ENCODE measurements around the gene FAM118A.

The FAM118A gene

DNA sequence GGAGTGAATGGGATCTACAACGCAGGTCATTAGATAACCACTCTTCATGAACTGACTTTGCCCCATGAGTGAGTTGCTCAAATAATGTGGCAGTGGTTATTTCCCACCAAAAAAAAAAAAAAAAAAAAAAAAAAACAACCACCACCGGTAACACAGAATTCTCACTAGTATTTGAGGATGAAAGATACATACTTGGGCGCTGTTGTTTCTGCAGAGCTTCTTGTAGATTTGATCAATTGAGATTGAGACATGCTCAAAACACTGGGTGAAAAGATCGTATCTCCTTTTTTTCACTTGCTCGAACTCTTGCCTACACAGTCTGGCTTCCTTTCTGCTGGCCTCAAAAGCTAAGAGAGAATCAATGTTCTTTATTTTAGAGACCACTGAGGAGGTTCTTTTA, 44.1 kb downstream of the FAM118A start:
- Histone ChIP-seq H3K4me1 (ENCODE audit: insufficient read depth, low read length, poor library complexity, severe bottlenecking) (no peaks in the 10 kb centered on the region), H2AFZ (ENCODE audit: low read length) (no peak overlapping the region)

DNA sequence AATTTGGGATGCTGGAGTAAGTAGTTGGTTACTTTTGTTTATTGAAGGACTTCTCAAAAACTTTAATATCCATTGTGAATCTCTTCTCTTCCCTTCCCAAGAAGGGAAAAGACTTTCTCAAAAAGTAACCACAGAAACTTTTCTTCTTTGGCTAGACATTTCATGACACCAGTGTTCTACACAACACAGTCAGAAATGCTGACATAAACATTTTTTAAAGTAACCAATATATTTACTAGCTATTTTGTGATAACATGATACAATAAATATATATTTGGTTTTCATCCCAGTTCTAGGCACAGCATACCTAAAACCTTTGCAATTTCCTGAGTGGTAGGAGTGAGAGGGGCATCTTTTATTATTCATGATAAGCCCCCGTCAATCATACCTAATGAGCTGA, 47.8 kb downstream of the FAM118A start:
- TF ChIP-seq EZH2phosphoT487 (IDR thresholded peaks at IDR 0.05; ENCODE audit: borderline replicate concordance) = no peak
- TF ChIP-seq, protein P1, sequence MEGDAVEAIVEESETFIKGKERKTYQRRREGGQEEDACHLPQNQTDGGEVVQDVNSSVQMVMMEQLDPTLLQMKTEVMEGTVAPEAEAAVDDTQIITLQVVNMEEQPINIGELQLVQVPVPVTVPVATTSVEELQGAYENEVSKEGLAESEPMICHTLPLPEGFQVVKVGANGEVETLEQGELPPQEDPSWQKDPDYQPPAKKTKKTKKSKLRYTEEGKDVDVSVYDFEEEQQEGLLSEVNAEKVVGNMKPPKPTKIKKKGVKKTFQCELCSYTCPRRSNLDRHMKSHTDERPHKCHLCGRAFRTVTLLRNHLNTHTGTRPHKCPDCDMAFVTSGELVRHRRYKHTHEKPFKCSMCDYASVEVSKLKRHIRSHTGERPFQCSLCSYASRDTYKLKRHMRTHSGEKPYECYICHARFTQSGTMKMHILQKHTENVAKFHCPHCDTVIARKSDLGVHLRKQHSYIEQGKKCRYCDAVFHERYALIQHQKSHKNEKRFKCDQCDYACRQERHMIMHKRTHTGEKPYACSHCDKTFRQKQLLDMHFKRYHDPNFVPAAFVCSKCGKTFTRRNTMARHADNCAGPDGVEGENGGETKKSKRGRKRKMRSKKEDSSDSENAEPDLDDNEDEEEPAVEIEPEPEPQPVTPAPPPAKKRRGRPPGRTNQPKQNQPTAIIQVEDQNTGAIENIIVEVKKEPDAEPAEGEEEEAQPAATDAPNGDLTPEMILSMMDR (conservative IDR thresholded peaks at IDR 0.05; ENCODE audit: low read length) = no peak
- no peaks in the 10 kb centered on the region for H3F3A ChIP-seq (ENCODE audit: low read depth)
- H4K20me1 ChIP-seq (ENCODE audit: insufficient read depth, low read length, poor library complexity, severe bottlenecking) = no peaks in the 10 kb centered on the region

More for the DNA sequence above, 44.1 kb downstream of the FAM118A start:
- H4K20me1 ChIP-seq (ENCODE audit: insufficient read depth, low read length, poor library complexity, severe bottlenecking) = no peaks in the 10 kb centered on the region
- H3K4me2 ChIP-seq (ENCODE audit: low read depth, low read length, poor library complexity, severe bottlenecking) = no peak overlapping the region
- H3K9ac ChIP-seq (ENCODE audit: low read depth, low read length, poor library complexity, severe bottlenecking) = no peak overlapping the region
- no peaks in the 10 kb centered on the region for H3K9me3 ChIP-seq (ENCODE audit: insufficient read depth, low read depth, low read length)
- H3K4me3 ChIP-seq (ENCODE audit: low read length, poor library complexity, severe bottlenecking) = no peak overlapping the region
- H3K27me3 ChIP-seq (ENCODE audit: insufficient read depth, low read length, poor library complexity, severe bottlenecking) = no peaks in the 10 kb centered on the region
- H3K36me3 ChIP-seq (ENCODE audit: insufficient read depth, low read length) = no peaks in the 10 kb centered on the region
- no peaks in the 10 kb centered on the region for H3K9me2 ChIP-seq (replicated peaks; ENCODE audit: low read depth, low read length)
- no peak for TF ChIP-seq EZH2phosphoT487 (IDR thresholded peaks at IDR 0.05; ENCODE audit: borderline replicate concordance)
- TF ChIP-seq, protein P1 (conservative IDR thresholded peaks at IDR 0.05; ENCODE audit: low read length) = no peak
- no peaks in the 10 kb centered on the region for H3K79me2 ChIP-seq (ENCODE audit: insufficient read depth, low read length)
- no peaks in the 10 kb centered on the region for H3F3A ChIP-seq (ENCODE audit: low read depth)

DNA sequence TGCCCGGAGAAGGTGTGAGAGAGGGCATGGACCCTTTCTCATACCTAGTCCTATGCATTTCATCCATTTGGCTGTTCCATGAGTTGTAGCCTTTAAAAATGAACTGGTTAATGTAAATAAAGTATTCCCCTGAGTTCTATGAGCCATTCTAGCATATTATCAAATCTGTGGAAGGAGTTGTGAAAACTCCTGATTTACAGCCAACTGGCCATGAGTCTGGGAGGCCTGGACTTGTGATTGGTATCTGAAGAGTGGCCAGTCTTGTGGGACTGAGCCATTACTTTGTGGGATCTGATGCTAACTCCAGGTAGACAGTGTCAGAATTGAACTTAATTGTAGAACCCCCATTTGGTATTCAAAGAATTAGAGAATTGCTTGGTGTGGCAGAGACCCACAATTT, 48.4 kb downstream of the FAM118A start:
- H3K4me1 ChIP-seq (ENCODE audit: insufficient read depth, low read length, poor library complexity, severe bottlenecking) = no peaks in the 10 kb centered on the region
- no peaks in the 10 kb centered on the region for H3K36me3 ChIP-seq (ENCODE audit: insufficient read depth, low read length)
- H3K27me3 ChIP-seq (ENCODE audit: insufficient read depth, low read length, poor library complexity, severe bottlenecking) = no peaks in the 10 kb centered on the region
- TF ChIP-seq EZH2phosphoT487 (IDR thresholded peaks at IDR 0.05; ENCODE audit: borderline replicate concordance) = no peak
- TF ChIP-seq, protein P1 (conservative IDR thresholded peaks at IDR 0.05; ENCODE audit: low read length) = no peak
- no peak overlapping the region for H3K9ac ChIP-seq (ENCODE audit: low read depth, low read length, poor library complexity, severe bottlenecking)
- H3K4me3 ChIP-seq (ENCODE audit: low read length, poor library complexity, severe bottlenecking) = no peak overlapping the region
- H3K79me2 ChIP-seq (ENCODE audit: insufficient read depth, low read length) = no peaks in the 10 kb centered on the region
- H3K4me2 ChIP-seq (ENCODE audit: low read depth, low read length, poor library complexity, severe bottlenecking) = no peak overlapping the region
- no peaks in the 10 kb centered on the region for H3F3A ChIP-seq (ENCODE audit: low read depth)
- no peaks in the 10 kb centered on the region for H3K9me3 ChIP-seq (ENCODE audit: insufficient read depth, low read depth, low read length)
- H4K20me1 ChIP-seq (ENCODE audit: insufficient read depth, low read length, poor library complexity, severe bottlenecking) = no peaks in the 10 kb centered on the region
- no peaks in the 10 kb centered on the region for H3K9me2 ChIP-seq (replicated peaks; ENCODE audit: low read depth, low read length)
- H2AFZ ChIP-seq (ENCODE audit: low read length) = no peak overlapping the region

More for the DNA sequence above, 47.8 kb downstream of the FAM118A start:
- Histone ChIP-seq H3K79me2 (ENCODE audit: insufficient read depth, low read length) (no peaks in the 10 kb centered on the region), H3K27me3 (ENCODE audit: insufficient read depth, low read length, poor library complexity, severe bottlenecking) (no peaks in the 10 kb centered on the region), H3K9me2 (replicated peaks; ENCODE audit: low read depth, low read length) (no peaks in the 10 kb centered on the region), H3K36me3 (ENCODE audit: insufficient read depth, low read length) (no peaks in the 10 kb centered on the region), H3K4me1 (ENCODE audit: insufficient read depth, low read length, poor library complexity, severe bottlenecking) (no peaks in the 10 kb centered on the region), H3K9me3 (ENCODE audit: insufficient read depth, low read depth, low read length) (no peaks in the 10 kb centered on the region), H3K9ac (ENCODE audit: low read depth, low read length, poor library complexity, severe bottlenecking) (no peak overlapping the region), H3K4me3 (ENCODE audit: low read length, poor library complexity, severe bottlenecking) (no peak overlapping the region), H3K4me2 (ENCODE audit: low read depth, low read length, poor library complexity, severe bottlenecking) (no peak overlapping the region), H2AFZ (ENCODE audit: low read length) (no peak overlapping the region)
